K562 (cell line): ENCODE results near the gene SUGT1. TPM values are rescaled to one million over a fixed set of nuclear protein-coding genes. Genes with fewer than 3 reads are reported as not detected.

Source experiments
- BRD4 ChIP-seq: fragments of 200-600 bp; sonication (generic); IDR thresholded peaks from 2 replicates; pipeline ENCODE4 v1.6.1; 2017; ENCODE audit warnings: inconsistent platforms
- CHD1 ChIP-seq: fragments of 200-600 bp; sonication (generic); IDR thresholded peaks from one replicate; pipeline ENCODE4 v1.6.1; 2012; ENCODE audit warnings: mild to moderate bottlenecking, moderate library complexity, low read length, inconsistent platforms
- KDM5B ChIP-seq: fragments of 200-600 bp; sonication (generic); IDR thresholded peaks from 2 replicates; pipeline ENCODE4 v1.6.1; 2012; ENCODE audit warnings: low read depth, mild to moderate bottlenecking, moderate library complexity, low read length, control low read depth, inconsistent platforms; ENCODE audit not compliant: insufficient replicate concordance
- MCM7 ChIP-seq, 2 experiments: fragments of 450-650 bp; IDR thresholded peaks; 2 replicates each; pipeline ENCODE4 v1.6.1; 2016 to 2018
- NCOR1 ChIP-seq: fragments of 450-650 bp; IDR thresholded peaks from 2 replicates; pipeline ENCODE4 v1.6.1; 2016; ENCODE audit warnings: mild to moderate bottlenecking, moderate library complexity
- NR2C1 ChIP-seq, 2 experiments: fragments of 450-650 bp; IDR thresholded peaks; 2 replicates each; pipeline ENCODE4 v1.6.1; 2017; ENCODE audit warnings: mild to moderate bottlenecking in 2 of 2, antibody characterized with exemption in 1 of 2, inconsistent platforms in 1 of 2, missing compliant biosample characterization in 1 of 2, missing genetic modification characterization in 1 of 2
- NR2C2 ChIP-seq, 2 experiments: fragments of 200-800 bp in 1 of 2; sonication (Bioruptor generic) in 1 of 2; sonication (generic) in 1 of 2; formaldehyde crosslinking in 1 of 2; IDR thresholded peaks; 2 replicates each; pipeline versions ENCODE4 v1.6.1 to v1.8.0; 2016 to 2022; ENCODE audit warnings: mild to moderate bottlenecking in 1 of 2, missing compliant biosample characterization in 1 of 2, missing genetic modification characterization in 1 of 2, missing genetic modification reagents in 1 of 2
- RBM17 ChIP-seq: fragments of 200-400 bp; formaldehyde crosslinking; IDR thresholded peaks from 2 replicates; pipeline ENCODE4 v1.6.1; 2017; ENCODE audit warnings: low read depth, mild to moderate bottlenecking, low read length, borderline replicate concordance
- RBM34 ChIP-seq: fragments of 200-400 bp; formaldehyde crosslinking; IDR thresholded peaks from 2 replicates; pipeline ENCODE4 v1.6.1; 2018; ENCODE audit warnings: low read length, borderline replicate concordance; ENCODE audit not compliant: insufficient read depth
- SAP30 ChIP-seq: fragments of 200-600 bp; sonication (generic); IDR thresholded peaks from 2 replicates; pipeline ENCODE4 v1.6.1; 2012; ENCODE audit warnings: borderline replicate concordance, low read depth, mild to moderate bottlenecking, moderate library complexity, low read length, control low read depth, inconsistent platforms; ENCODE audit not compliant: insufficient read depth, poor library complexity, severe bottlenecking
- ZNF12 ChIP-seq: sonication (generic); formaldehyde crosslinking; IDR thresholded peaks from 2 replicates; pipeline ENCODE4 v1.4.0; 2020; ENCODE audit warnings: mild to moderate bottlenecking, missing genetic modification reagents
- ZNF175 ChIP-seq: fragments of 200-800 bp; sonication (Bioruptor generic); IDR thresholded peaks from 2 replicates; pipeline ENCODE4 v1.6.1; 2016; ENCODE audit warnings: low read depth, mild to moderate bottlenecking, missing genetic modification characterization, missing compliant biosample characterization
- ZNF644 ChIP-seq: fragments of 200-800 bp; sonication (Bioruptor generic); IDR thresholded peaks from 2 replicates; pipeline ENCODE4 v1.6.1; 2016; ENCODE audit warnings: low read depth, missing genetic modification characterization, missing compliant biosample characterization
- ZZZ3 ChIP-seq: fragments of 450-650 bp; IDR thresholded peaks from 2 replicates; pipeline ENCODE4 v1.6.1; 2016; ENCODE audit warnings: antibody characterized with exemption, mild to moderate bottlenecking, moderate library complexity
- polyA plus RNA-seq, 8 experiments: library from polyadenylated mRNA; depleted of rRNA in 4 of 8; stranded (reverse) in 5 of 8; unstranded in 3 of 8; fragments of >200 nt; fragmentation: Nextera tagmentation in 2 of 8; fragmentation: Illumina TruSeq in 1 of 8; extraction: Ambion mirVana in 2 of 8; extraction: Trizol in 1 of 8; gene quantifications; 2 replicates each; pipeline versions ENCODE4 v1.2.1 to v1.2.3, GENCODE V29; 2011 to 2014; ENCODE audit warnings: inconsistent platforms in 1 of 8, missing spikeins in 1 of 8
- total RNA-seq, 7 experiments: library from RNA; depleted of rRNA in 6 of 7; stranded (reverse); fragments of >200 nt in 6 of 7; fragmentation: Illumina TruSeq in 2 of 7; extraction: Trizol in 2 of 7; gene quantifications; 2 replicates each; pipeline versions ENCODE4 v1.2.1 to v1.2.3, GENCODE V29; 2011 to 2021; ENCODE audit warnings: low replicate concordance in 1 of 7
- TF ChIP-seq, protein P1 (sequence below): fragments of 450-650 bp; IDR thresholded peaks from 2 replicates; pipeline ENCODE4 v1.6.1; 2017; ENCODE audit warnings: antibody characterized with exemption, mild to moderate bottlenecking

The SUGT1 gene
- total and polyA plus RNA-seq, 9 of the 15 experiments (the other 6 are each of a cell fraction or from before 2014, with no cell fraction given) = 38.1 to 67.1 (median 53.8) TPM

DNA sequence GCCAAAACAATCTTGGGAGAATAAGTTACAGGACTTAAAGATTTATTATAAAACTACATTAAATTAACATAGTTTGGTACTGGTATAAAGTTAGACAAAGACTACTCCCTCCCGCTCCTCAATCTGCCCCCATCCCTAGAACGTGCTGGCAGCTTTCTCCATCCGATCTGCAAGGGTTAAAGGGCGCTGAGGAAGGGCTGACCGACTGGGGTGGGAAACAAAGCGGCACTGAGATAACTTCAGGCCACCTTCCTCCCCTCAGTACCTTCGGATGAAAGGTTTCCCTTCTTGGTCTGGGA, 790 bp upstream of the SUGT1 start (continued):
- TF ChIP-seq RBM34 (no peak), CHD1 (peak; percentile 40), KDM5B (peak; percentile 41), NCOR1 (0 out of 2 replicates have a peak, but pooled peaks have one; percentile 11), NR2C2 (CRISPR knock-in tag; IDR thresholded peaks at IDR 0.05) (peak; percentile 31; the same call in 1 of the 2 replicates), NR2C2 (tag; IDR thresholded peaks at IDR 0.05) (no peak), MCM7 (IDR thresholded peaks at IDR 0.05) (no peak), RBM17 (no peak), ZNF12 (CRISPR knock-in tag) (no peak), SAP30 (peak; percentile 52), BRD4 (0 out of 2 replicates have a peak, but pooled peaks have one; percentile 73), NR2C1 (IDR thresholded peaks at IDR 0.05) (peak; percentile 88), NR2C1 (tag; IDR thresholded peaks at IDR 0.05) (peak; percentile 85), ZNF644 (tag) (0 out of 2 replicates have a peak, but pooled peaks have one; percentile 28), ZNF175 (CRISPR knock-in tag) (no peak), ZZZ3 (peak; percentile 70; the same call in 1 of the 2 replicates)
- TF ChIP-seq, protein P1, sequence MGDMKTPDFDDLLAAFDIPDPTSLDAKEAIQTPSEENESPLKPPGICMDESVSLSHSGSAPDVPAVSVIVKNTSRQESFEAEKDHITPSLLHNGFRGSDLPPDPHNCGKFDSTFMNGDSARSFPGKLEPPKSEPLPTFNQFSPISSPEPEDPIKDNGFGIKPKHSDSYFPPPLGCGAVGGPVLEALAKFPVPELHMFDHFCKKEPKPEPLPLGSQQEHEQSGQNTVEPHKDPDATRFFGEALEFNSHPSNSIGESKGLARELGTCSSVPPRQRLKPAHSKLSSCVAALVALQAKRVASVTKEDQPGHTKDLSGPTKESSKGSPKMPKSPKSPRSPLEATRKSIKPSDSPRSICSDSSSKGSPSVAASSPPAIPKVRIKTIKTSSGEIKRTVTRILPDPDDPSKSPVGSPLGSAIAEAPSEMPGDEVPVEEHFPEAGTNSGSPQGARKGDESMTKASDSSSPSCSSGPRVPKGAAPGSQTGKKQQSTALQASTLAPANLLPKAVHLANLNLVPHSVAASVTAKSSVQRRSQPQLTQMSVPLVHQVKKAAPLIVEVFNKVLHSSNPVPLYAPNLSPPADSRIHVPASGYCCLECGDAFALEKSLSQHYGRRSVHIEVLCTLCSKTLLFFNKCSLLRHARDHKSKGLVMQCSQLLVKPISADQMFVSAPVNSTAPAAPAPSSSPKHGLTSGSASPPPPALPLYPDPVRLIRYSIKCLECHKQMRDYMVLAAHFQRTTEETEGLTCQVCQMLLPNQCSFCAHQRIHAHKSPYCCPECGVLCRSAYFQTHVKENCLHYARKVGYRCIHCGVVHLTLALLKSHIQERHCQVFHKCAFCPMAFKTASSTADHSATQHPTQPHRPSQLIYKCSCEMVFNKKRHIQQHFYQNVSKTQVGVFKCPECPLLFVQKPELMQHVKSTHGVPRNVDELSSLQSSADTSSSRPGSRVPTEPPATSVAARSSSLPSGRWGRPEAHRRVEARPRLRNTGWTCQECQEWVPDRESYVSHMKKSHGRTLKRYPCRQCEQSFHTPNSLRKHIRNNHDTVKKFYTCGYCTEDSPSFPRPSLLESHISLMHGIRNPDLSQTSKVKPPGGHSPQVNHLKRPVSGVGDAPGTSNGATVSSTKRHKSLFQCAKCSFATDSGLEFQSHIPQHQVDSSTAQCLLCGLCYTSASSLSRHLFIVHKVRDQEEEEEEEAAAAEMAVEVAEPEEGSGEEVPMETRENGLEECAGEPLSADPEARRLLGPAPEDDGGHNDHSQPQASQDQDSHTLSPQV = 0 out of 2 replicates have a peak, but pooled peaks have one; percentile 44
